ENCODE measurements around the gene C20orf173.
"Not testable (repeated sequence)": the region's sequence is repeated elsewhere in the genome, so short reads cannot be mapped to it uniquely, and the experiment has no call there.

The C20orf173 gene

GRCh38 chr20:35544941-35545340, 15.5 kb upstream of the C20orf173 start:
- not testable (repeated sequence) for DNase-seq

GRCh38 chr20:35544436-35544835, 15.0 kb upstream of the C20orf173 start:
- no peak for DNase-seq

- no peak for DNase-seq
These were observed 13.5 kb upstream of the C20orf173 start for GRCh38 chr20:35542990-35543389.

- peak; percentile 93 to 96 (median 95) for DNase-seq
These were observed 12.6 kb upstream of the C20orf173 start, which contains the start of gene ERGIC3 for GRCh38 chr20:35541783-35542662. Gene ERGIC3 (plus strand): TSS chr20:35542078. CDS start chr20:35542098, 20 bp downstream.

- no peak for DNase-seq
These were observed 11.8 kb upstream of the C20orf173 start for GRCh38 chr20:35541118-35541782.

- DNase-seq = peak in 2 of 5 donors; percentile 13 to 36
These were observed 10.3 kb upstream of the C20orf173 start for GRCh38 chr20:35539756-35540212.

GRCh38 chr20:35527122-35527769, 2.2 kb downstream of the C20orf173 start:
- no peak for DNase-seq

- no peak for DNase-seq
These were observed 3.8 kb downstream of the C20orf173 start for GRCh38 chr20:35525639-35526038.

DNA sequence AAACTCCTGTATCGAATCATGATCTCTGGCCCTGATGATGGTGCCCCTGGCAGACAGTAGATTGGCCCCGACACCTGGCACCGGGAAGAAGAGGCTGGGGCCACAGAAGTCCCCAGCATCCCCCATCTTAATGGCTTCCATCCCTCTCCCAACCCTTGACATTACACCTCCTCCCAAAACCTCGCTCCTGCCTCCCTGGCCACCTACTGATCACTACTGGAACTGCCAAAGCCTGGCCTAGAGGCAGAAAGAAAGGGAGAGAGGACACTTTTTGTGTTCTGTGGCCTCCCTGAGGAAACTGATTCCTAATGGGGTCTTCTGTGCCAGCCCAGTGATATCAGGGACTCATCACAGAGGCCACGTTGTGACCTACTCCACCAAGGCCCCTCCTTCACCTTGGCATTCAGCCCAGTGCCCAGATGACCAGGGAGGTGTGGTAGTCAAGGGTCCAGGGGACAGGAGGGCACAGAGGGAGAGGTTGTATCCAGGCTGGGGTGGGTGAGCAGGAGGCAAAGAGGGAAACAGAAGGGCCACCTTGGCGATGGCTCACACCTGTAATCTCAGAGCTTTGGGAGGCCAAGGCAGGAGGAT, 6.1 kb downstream of the C20orf173 start:
- DNase-seq = no peak

DNA sequence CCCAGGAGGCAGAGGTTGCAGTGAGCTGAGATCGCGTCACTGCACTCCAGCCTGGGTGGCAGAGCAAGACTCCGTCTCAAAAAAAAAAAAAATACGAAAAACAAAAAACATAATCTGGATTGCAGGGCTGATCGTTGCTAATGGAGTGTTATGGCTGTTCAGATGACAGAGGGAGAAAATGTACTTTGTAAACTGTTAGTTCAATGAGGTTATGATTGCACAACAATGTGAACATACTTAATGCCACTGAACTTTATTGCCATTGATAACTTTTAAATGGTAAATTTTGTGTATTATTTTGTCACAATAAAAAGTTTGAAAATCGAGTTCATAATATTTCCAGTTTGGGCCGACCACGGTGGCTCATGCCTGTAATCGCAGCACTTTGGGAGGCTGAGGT, 10.5 kb downstream of the C20orf173 start:
- DNase-seq = no peak

DNA sequence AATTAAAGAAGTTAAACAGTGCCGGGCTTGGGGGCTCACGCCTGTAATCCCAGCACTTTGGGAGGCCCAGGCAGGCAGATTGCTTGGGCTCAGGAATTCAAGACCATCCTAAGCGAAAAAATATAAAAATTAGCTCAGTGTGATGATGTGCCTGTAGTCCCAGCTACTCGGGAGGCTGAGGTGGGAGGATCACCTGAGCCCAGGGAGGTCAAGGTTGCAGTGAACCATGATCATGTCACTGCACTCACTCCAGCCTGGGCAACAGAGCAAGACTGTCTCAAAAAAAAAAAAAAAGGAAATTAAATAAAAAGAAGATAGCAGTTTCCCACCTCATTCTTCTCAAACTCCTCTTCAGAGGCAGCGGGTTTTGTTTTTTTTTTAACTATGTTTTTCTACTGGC, 11.7 kb downstream of the C20orf173 start:
- not testable (repeated sequence) for DNase-seq

- no peak for DNase-seq
These were observed 12.3 kb downstream of the C20orf173 start for GRCh38 chr20:35517125-35517524.

DNA sequence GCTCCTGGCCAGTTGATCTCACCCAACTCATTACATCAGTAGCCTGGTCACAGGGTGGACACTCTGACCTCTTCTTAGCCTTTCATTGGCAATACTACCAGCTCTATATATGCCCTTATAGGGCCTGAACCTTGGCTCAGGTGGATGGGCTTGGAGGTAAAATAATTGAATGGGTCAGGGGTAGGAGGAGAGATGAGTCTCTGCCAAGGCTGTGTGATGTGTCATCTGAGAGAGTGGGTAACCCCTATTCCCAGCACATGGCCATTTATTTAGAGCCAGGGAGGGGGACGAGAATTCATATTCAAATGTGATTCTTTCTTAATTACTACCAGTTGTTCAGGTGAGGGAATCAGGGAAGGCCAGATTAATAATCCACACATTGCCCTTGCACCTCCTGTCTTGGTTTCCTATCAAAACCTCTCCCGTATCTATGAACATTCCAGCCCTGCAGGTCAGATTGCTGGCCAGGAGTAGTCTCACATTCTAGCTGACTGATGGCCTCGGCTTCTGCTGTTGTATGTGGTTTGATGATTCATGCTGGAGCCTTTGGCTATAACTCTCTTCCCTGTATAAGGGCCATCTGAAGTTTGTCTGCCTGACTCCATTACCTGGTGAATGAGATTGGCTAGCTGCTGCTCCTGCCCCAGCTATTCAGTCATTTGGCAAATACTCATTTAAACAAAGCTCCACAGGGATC, 13.4 kb downstream of the C20orf173 start:
- DNase-seq = no peak

- DNase-seq = no peak
These were observed 14.1 kb downstream of the C20orf173 start for GRCh38 chr20:35515341-35515740.

DNA sequence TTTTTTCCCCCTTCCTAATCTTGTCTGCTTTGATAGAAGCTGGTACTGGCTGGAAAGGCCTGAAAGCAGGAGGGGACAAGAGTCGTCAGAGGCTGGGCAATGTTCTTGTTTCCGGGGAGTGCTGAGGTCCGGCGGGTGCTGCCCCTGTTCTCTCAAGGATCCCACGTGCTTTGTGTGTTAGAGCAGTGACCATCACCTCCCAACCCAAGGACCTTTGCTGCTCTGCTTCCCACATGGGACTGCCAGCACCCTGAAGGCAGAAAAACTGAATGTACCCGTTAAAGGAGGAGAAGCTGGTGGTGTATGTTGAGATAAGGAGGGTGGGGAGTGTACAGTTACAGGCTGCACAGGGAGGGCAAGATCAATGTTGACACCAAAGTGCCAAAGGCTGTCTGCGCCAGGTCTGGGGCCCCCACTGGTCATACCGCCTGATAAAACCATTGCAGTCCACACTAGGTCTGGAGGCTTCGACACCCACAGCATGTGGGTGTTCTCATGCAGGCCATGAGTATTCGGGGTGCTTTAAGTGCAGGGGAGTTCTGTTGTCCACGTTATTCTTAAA, 15.0 kb downstream of the C20orf173 start:
- no peak for DNase-seq

GRCh38 chr20:35511814-35512420, 17.5 kb downstream of the C20orf173 start:
- no peak for DNase-seq

DNA sequence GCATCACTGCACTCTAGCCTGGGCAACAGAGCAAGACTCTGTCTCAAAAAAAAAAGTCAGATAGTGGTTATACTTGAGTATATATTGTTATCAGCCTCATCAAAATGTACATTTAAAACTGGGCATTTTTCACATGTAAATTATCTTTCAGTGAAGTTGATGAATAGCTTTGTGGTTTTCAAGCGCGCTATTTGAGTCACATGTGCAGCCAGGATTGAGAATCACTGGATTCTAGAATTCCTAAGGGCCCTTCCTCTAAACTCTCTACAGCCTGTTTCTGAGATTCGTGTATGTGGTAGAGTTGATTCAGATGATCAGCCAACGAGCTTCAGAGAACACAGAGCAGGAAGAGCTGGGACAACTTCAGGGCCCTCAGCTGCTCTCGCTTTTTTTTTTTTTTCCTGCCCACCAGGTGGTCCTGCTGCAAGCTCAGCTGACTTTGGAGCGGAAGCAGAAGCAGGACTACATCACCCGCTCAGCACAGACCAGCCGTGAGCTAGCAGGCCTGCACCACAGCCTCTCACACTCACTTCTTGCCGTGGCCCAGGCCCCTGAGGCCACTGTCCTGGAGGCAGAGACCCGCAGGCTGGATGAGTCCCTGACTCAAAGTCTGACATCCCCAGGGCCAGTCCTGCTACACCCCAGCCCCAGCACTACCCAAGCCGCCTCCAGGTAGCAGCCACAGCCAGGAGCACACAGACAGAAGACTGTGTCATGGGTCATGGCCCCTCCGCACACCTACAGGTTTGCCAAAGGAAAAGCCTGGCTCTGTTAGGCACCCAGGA, 18.3 kb downstream of the C20orf173 start:
- no peak for DNase-seq

DNA sequence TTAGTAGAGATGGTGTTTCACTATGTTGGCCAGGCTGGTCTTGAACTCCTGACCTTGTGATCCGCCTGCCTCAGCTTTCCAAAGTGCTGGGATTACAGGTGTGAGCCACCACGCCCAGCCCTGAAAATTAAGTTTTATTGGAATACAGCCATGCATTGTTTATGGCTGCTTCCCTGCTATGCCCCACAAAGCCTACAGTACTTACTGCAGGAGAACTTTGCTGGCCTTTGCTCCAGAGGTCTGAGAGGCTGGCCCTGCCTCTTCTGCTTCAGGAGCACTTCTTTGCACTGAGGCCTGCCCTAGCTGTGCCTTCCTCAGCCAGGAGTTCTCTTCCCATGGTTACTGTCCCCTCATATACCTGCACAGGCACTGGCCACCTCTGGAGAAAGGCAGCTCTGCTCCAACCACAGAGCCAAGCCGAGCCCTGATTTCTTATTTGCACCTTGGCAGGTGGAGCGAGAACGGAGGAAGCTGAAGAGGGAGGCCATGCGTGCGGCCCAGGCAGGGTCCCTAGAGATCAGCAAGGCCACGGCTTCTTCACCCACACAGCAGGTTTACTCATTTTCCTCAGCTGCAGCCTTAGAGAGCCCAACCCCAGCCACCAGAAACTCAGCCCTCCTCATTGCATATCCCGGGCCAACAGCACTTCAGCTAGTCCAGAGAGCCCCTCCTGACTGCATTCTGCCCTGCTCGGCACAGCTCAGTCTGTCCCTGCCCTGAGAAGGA, 20.8 kb downstream of the C20orf173 start:
- no peak for DNase-seq

- DNase-seq = peak in 1 of 5 donors; percentile 17
These were observed 22.4 kb downstream of the C20orf173 start for GRCh38 chr20:35506872-35507638.

Data from T-helper 1 cell (primary cell).